Measurements from ENCODE around the gene GRK7.

DNA sequence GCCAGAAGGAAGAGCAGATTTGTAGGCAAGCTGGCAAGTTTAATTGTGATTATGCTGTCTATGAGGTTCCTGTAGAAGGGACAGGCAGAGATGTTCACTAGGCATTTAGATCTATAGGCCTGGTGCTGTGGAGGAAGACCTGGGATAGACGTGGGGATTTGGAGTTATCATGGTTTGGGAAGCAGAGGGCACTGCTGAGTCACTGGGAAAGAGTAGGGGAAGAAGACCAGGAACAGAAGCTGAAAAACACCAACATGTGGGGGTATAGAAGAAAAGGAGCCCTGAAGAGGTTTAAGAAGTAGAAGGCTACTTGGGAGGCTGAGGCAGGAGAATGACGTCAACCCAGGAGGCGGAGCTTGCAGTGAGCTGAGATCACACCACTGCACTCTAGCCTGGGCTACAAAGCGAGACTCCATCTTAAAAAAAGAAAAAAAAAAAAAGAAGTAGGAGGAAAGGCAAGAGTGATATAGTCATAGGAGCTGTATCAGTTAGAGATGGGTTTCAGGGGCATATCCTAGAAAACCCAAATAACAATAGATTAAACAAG, 19.3 kb downstream of the GRK7 start:
- TF ChIP-seq CTCF (IDR thresholded peaks at IDR 0.05): no peak
- no peak for TF ChIP-seq POLR2A (IDR thresholded peaks at IDR 0.05)
- TF ChIP-seq POLR2AphosphoS5 (IDR thresholded peaks at IDR 0.05; ENCODE audit: insufficient read depth in 1 of 2, low read depth in 1 of 2): no peak

Measured in vagina (tissue), 2 donors.